Measurements from ENCODE around the gene GNG7. TPM values are rescaled to one million over a fixed set of nuclear protein-coding genes. Genes with fewer than 3 reads are reported as not detected.
"Not testable (repeated sequence)": the region's sequence is repeated elsewhere in the genome, so short reads cannot be mapped to it uniquely, and the experiment has no call there.

Gene GNG7
- total RNA-seq, 1 donor from 2014 or later: not detected

- DNase-seq (ENCODE audit: low read depth): peak; percentile 46
These were observed 225.9 kb downstream of the GNG7 start for GRCh38 chr19:2476451-2477140.

DNA sequence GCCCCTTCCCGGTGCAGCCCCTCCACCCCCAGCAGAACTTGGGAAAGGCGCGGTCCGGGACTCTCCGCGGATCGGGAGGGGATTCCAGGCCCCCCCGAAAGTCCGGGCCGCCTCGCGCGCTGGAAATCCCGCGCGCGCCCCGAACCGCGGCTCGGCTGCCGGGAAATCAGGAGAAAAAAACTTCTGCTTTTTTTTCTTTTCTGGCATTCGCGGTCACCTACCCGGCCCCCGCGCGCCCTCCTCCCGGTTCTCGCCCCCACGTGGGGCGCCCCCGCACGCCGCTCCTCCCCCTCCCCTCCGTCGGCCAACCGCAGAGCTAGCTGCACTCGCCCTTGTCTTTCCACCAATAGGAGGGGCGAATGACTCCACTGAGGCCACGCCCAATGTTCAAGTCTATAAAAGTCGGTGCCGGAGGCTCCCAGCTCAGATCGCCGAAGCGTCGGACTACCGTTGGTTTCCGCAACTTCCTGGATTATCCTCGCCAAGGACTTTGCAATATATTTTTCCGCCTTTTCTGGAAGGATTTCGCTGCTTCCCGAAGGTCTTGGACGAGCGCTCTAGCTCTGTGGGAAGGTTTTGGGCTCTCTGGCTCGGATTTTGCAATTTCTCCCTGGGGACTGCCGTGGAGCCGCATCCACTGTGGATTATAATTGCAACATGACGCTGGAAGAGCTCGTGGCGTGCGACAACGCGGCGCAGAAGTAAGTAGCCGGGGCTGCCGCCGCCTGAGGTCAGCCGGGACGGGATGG is 226.6 kb downstream of the GNG7 start, which contains the start of gene GADD45B:
GADD45B (plus strand) TSS at position 426 of the 749 bp plus-strand sequence; CDS start at position 658, 232 bp downstream.
- peak; percentile 97 for DNase-seq (ENCODE audit: low read depth)

DNA sequence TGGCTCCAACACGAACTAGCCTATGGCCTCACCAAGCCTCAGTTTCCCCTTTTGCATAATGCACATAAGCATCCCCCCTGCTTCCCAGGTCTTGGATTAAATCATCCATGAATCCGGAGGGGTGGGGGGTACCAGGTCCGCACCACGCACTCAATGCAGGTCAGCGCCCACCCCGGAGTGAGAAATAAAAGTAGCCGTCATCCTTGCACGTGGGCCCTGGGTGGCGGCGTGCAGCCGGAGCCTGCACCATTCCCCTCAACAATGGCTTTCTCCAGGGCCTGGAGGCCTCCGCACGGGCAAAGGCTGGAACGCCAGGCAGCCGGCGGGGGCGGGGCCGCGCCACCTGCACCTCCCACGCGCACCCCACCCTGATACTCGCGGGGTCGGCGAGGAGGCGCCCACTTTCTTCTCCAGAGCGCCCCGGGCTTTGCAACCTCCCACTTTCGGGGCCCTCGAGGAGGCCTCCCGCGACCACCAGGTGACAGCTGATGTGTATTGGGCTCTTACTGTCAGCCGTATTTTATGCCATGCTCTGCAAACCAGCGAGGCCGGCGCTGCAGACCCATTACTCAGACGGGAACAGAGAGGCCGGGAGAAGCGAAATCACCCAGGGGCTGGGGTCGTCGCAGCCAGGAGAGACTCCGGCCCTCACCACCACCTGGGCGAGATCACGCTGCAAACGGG is 227.3 kb downstream of the GNG7 start:
- peak; percentile 49 for DNase-seq (ENCODE audit: low read depth)

DNA sequence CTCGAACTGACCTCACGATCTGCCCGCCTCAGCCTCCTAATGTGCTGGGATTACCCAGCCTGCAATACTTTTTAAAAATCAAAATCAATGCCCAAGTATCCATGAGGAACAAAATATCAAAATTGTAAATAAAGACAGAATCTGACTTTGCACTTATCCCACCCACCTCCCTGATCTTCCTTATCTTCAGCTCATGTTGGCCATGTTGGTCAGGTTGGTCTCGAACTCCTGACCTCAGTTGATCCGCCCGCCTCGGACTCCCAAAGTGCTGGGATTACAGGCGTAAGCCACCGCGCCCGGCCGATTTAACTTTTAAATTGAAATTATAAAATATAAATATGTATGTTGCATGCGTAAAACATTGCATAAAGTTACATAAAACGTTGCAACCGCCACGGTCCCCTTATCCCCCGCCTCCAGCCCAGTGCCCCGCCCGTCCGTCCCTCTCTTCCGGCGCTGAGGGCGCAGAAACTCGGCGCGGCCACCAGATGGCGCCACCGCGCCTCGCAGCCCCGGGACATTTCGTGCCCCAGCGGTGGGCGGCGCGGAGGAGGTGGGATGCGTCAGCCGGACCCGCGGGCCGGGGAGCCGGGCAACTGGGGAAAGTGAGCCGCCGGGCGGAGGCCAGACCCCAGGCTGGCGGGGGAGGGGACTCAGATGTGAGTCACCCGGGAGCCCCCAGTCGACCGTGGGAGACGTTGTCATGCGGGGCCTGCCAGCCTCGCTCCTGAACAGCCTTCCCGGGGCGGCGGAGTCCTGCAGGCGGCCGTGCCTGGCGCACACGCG is 228.1 kb downstream of the GNG7 start:
- DNase-seq (ENCODE audit: low read depth): peak; percentile 83

- DNase-seq (ENCODE audit: low read depth): not testable (repeated sequence)
These were observed 232.6 kb downstream of the GNG7 start for GRCh38 chr19:2469915-2470200.

DNA sequence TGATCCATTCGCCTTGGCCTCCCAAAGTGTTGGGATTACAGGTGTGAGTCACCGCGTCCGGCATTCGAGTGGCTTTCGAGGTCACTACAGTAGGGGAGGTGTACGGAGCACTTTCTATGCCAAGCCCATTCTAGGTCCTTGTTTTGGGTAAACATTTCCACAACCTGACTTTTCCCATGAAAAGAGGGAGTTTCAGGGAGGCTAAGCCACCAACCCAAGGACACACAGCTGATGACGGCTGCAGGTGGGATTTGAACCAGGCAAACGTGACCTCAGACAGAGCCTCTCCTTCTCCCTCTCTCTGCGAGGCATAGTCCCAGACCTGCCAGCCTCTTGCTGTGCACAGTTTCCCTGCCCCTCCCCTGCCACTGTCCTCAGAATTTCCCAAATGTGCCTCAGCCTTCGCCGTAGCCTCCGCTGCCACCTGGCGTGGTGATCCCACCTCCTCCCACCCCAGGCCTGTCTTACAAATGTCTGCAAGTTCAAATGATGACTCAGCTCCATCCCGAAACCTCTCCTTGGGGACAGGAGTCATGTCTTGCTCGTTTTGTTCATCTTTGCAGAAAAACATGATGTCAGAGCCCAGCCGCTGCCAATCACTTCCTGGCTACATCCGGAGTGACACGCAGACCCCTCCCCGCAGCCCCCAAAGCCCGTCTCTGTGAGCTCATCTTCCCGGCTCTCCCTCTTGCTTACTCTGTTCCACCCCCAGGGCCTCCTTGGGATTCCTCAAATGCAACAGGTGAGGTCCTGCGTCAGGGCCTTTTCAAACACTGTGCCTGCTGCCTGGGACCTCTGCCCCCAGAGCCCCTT is 233.2 kb downstream of the GNG7 start:
- peak; percentile 54 for DNase-seq (ENCODE audit: low read depth)

DNA sequence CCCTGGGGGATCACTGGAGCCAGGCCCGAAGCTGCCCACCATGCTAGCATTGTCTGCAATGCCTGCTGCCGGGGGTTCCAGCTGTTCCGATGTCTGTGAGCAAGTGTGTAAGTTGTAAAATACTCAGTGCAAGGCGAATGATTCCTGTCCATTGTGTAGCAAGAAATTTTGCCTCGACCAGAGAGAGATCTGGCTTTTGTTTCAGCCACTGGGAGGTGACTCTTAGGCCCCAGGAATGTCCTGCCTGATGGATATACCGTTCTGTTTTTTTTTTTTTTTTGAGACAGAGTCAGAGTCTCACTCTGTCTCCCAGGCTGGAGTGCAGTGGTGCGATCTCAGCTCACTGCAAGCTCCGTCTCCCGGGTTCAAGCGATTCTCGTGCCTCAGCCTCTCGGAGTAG is 233.9 kb downstream of the GNG7 start:
- no peak for DNase-seq (ENCODE audit: low read depth)

GRCh38 chr19:2464389-2464788 is 238.1 kb downstream of the GNG7 start:
- no peak for DNase-seq (ENCODE audit: low read depth)

- DNase-seq (ENCODE audit: low read depth): not testable (repeated sequence)
These were observed 238.8 kb downstream of the GNG7 start for GRCh38 chr19:2463694-2464093.

- DNase-seq (ENCODE audit: low read depth): peak; percentile 96
These were observed 239.7 kb downstream of the GNG7 start for GRCh38 chr19:2462635-2463421.

GRCh38 chr19:2461751-2462634 is 240.5 kb downstream of the GNG7 start:
- peak; percentile 79 for DNase-seq (ENCODE audit: low read depth)

Small RNAs within 50 kb of the gene (microRNA-seq; reads per million reads assigned to microRNA genes)
- gene MIR7850: not detected

Other genes with a start within 250 kb of the GNG7 start
- 30.7 and 34.3 TPM in 2 replicates for gene LMNB2, start 245.7 kb downstream of the GNG7 start, total RNA-seq
- gene GADD45B, start 226.6 kb downstream of the GNG7 start, total RNA-seq: 8.6 and 16.9 TPM in 2 replicates
- gene DIRAS1, start 18.7 kb upstream of the GNG7 start, total RNA-seq: 4.2 and 4.5 TPM in 2 replicates
- gene SLC39A3, start 37.3 kb upstream of the GNG7 start, total RNA-seq: 35.5 and 41.8 TPM in 2 replicates
- 82.5 and 99.4 TPM in 2 replicates for gene SGTA, start 80.6 kb upstream of the GNG7 start, total RNA-seq
- gene THOP1, start 82.8 kb upstream of the GNG7 start, total RNA-seq: 102 and 142 TPM in 2 replicates
- gene ZNF554, start 117.2 kb upstream of the GNG7 start, total RNA-seq: 6.5 and 6.8 TPM in 2 replicates
- 25.2 and 29.1 TPM in 2 replicates for gene ZNF555, start 138.8 kb upstream of the GNG7 start, total RNA-seq
- gene ZNF556, start 164.6 kb upstream of the GNG7 start, total RNA-seq: 44.2 and 78.5 TPM in 2 replicates
- gene ZNF57, start 198.2 kb upstream of the GNG7 start, total RNA-seq: 4.0 TPM in 2 replicates
- 4.0 and 4.5 TPM in 2 replicates for gene ZNF77, start 242.3 kb upstream of the GNG7 start, total RNA-seq

Data from myocyte (in vitro differentiated cells).